WERI-Rb-1 (cell line): Measurements from ENCODE around the gene L3MBTL2.

Experiments
- DNase-seq: peaks from one replicate; pipeline ENCODE4 v3.0.0-alpha.2; 2020
- H3K27ac ChIP-seq: fragments of 250-450 bp; sonication (Bioruptor Pico); 2 replicates; pipeline ENCODE4 v1.5.1; 2020; ENCODE audit warnings: mild to moderate bottlenecking, moderate library complexity
- H3K27me3 ChIP-seq: fragments of 250-450 bp; sonication (Bioruptor Pico); 2 replicates; pipeline ENCODE4 v1.5.1; 2021; ENCODE audit warnings: mild to moderate bottlenecking, low read depth, moderate library complexity; ENCODE audit not compliant: insufficient read depth, severe bottlenecking
- H3K36me3 ChIP-seq: fragments of 250-450 bp; sonication (Bioruptor Pico); 2 replicates; pipeline ENCODE4 v1.5.1; 2020; ENCODE audit warnings: mild to moderate bottlenecking, moderate library complexity
- H3K4me3 ChIP-seq: 2 replicates; pipeline ENCODE4 v1.5.1; 2011; ENCODE audit warnings: low read depth, mild to moderate bottlenecking, control low read depth, low read length
- H3K9me3 ChIP-seq: fragments of 250-450 bp; sonication (Bioruptor Pico); 2 replicates; pipeline ENCODE4 v1.5.1; 2021; ENCODE audit warnings: mild to moderate bottlenecking, moderate library complexity; ENCODE audit not compliant: severe bottlenecking
- CTCF ChIP-seq: IDR thresholded peaks from 2 replicates; pipeline ENCODE4 v1.5.1; 2011; ENCODE audit warnings: low read depth, mild to moderate bottlenecking, control low read depth, inconsistent platforms, low read length

Gene L3MBTL2

GRCh38 chr22:41198027-41198580 is 7.0 kb upstream of the L3MBTL2 start:
- H3K9me3 ChIP-seq, result no peaks in the 10 kb centered on the region
- H3K27ac ChIP-seq, result peak overlapping the region; percentile 70
- H3K27me3 ChIP-seq, result no peaks in the 10 kb centered on the region
- H3K4me3 ChIP-seq, result peak overlapping the region; percentile 71
- no peaks in the 10 kb centered on the region for H3K36me3 ChIP-seq
- peak; percentile 70 for DNase-seq
- no peak for TF ChIP-seq CTCF

GRCh38 chr22:41201141-41201540 is 4.0 kb upstream of the L3MBTL2 start:
- no peaks in the 10 kb centered on the region; the same call in 1 of the 2 replicates for H3K36me3 ChIP-seq
- no peak for DNase-seq
- H3K4me3 ChIP-seq, result no peak overlapping the region
- H3K27me3 ChIP-seq, result no peaks in the 10 kb centered on the region
- TF ChIP-seq CTCF, result no peak
- no peak overlapping the region for H3K27ac ChIP-seq
- no peaks in the 10 kb centered on the region for H3K9me3 ChIP-seq

GRCh38 chr22:41203118-41203517 is 2.0 kb upstream of the L3MBTL2 start:
- H3K4me3 ChIP-seq, result no peak overlapping the region
- H3K27me3 ChIP-seq, result no peaks in the 10 kb centered on the region
- H3K27ac ChIP-seq, result no peak overlapping the region
- TF ChIP-seq CTCF, result no peak
- no peaks in the 10 kb centered on the region for H3K9me3 ChIP-seq
- DNase-seq, result no peak
- H3K36me3 ChIP-seq, result no peaks in the 10 kb centered on the region; the same call in 1 of the 2 replicates

GRCh38 chr22:41204066-41204465 is 1.0 kb upstream of the L3MBTL2 start:
- peaks cover 4% of the 10 kb centered on the region for H3K36me3 ChIP-seq
- DNase-seq, result no peak
- no peak for TF ChIP-seq CTCF
- H3K9me3 ChIP-seq, result no peaks in the 10 kb centered on the region
- no peak overlapping the region for H3K4me3 ChIP-seq
- no peak overlapping the region for H3K27ac ChIP-seq
- H3K27me3 ChIP-seq, result no peaks in the 10 kb centered on the region

- no peaks in the 10 kb centered on the region for H3K27me3 ChIP-seq
- H3K9me3 ChIP-seq, result no peaks in the 10 kb centered on the region
- DNase-seq, result no peak
- H3K4me3 ChIP-seq, result no peak overlapping the region
- H3K27ac ChIP-seq, result no peak overlapping the region
- H3K36me3 ChIP-seq, result peaks cover 21% of the 10 kb centered on the region
- TF ChIP-seq CTCF, result no peak
Observed at GRCh38 chr22:41206719-41207118, 1.6 kb downstream of the L3MBTL2 start.

GRCh38 chr22:41215409-41215808 is 10.3 kb downstream of the L3MBTL2 start:
- no peak overlapping the region for H3K4me3 ChIP-seq
- peaks cover 15% of the 10 kb centered on the region for H3K9me3 ChIP-seq
- H3K27me3 ChIP-seq, result no peaks in the 10 kb centered on the region
- TF ChIP-seq CTCF, result no peak
- peaks cover 56% of the 10 kb centered on the region for H3K36me3 ChIP-seq
- H3K27ac ChIP-seq, result no peak overlapping the region
- no peak for DNase-seq
